ENCODE results near the gene BTBD2.
A peak's percentile ranks its signal among the peaks of the same experiment; 100 is the strongest.

BTBD2 gene

GRCh38 chr19:2050349-2050990 is 35.0 kb upstream of the BTBD2 start:
- DNase-seq = peak; percentile 69

GRCh38 chr19:2049741-2050348 is 34.3 kb upstream of the BTBD2 start:
- peak; percentile 71 for DNase-seq

- DNase-seq = no peak
These were observed 33.6 kb upstream of the BTBD2 start for GRCh38 chr19:2048959-2049740.

- no peak for DNase-seq
These were observed 32.8 kb upstream of the BTBD2 start for GRCh38 chr19:2048104-2048958.

- DNase-seq = no peak
These were observed 32.1 kb upstream of the BTBD2 start for GRCh38 chr19:2047449-2048103.

GRCh38 chr19:2047076-2047448 is 31.5 kb upstream of the BTBD2 start:
- no peak for DNase-seq

GRCh38 chr19:2046046-2046907 is 30.8 kb upstream of the BTBD2 start:
- DNase-seq = no peak

GRCh38 chr19:2045501-2046045 is 30.1 kb upstream of the BTBD2 start:
- no peak for DNase-seq

GRCh38 chr19:2044709-2045500 is 29.4 kb upstream of the BTBD2 start:
- no peak for DNase-seq

- DNase-seq = no peak
These were observed 28.6 kb upstream of the BTBD2 start for GRCh38 chr19:2043961-2044708.

GRCh38 chr19:2043251-2043641 is 27.7 kb upstream of the BTBD2 start:
- DNase-seq = no peak

GRCh38 chr19:2042485-2043250 is 27.2 kb upstream of the BTBD2 start:
- DNase-seq = no peak

- peak; percentile 97 for DNase-seq
These were observed 26.4 kb upstream of the BTBD2 start for GRCh38 chr19:2041683-2042484.

GRCh38 chr19:2041433-2041682 is 25.8 kb upstream of the BTBD2 start:
- no peak for DNase-seq

- no peak for DNase-seq
These were observed 25.3 kb upstream of the BTBD2 start for GRCh38 chr19:2040647-2041432.

- no peak for DNase-seq
These were observed 24.6 kb upstream of the BTBD2 start for GRCh38 chr19:2039959-2040646.
